GM23338 (cell line): ENCODE results near the gene STK16.

Experiments
- CREB1 ChIP-seq: fragments of 250-450 bp; sonication (Bioruptor Pico); IDR thresholded peaks from 2 replicates; pipeline ENCODE4 v1.5.0; 2020; ENCODE audit warnings: low read depth, mild to moderate bottlenecking, moderate library complexity
- ETS1 ChIP-seq: IDR thresholded peaks from 2 replicates; pipeline ENCODE4 v1.6.1; 2016; ENCODE audit warnings: antibody characterized with exemption
- EZH2 ChIP-seq: fragments of 200-600 bp; sonication (generic); IDR thresholded peaks from one replicate; pipeline ENCODE4 v1.8.0; 2017; ENCODE audit warnings: antibody characterized with exemption, mild to moderate bottlenecking, low read depth; ENCODE audit not compliant: unreplicated experiment
- EZH2phosphoT487 ChIP-seq: fragments of 200-600 bp; sonication (generic); IDR thresholded peaks from one replicate; pipeline ENCODE4 v1.8.1; 2018; ENCODE audit warnings: antibody characterized with exemption; ENCODE audit not compliant: unreplicated experiment
- JUNB ChIP-seq: IDR thresholded peaks from one replicate; pipeline ENCODE4 v1.6.1; 2016; ENCODE audit warnings: antibody characterized with exemption; ENCODE audit not compliant: unreplicated experiment
- NANOG ChIP-seq: IDR thresholded peaks from 2 replicates; pipeline ENCODE4 v1.6.1; 2016; ENCODE audit warnings: antibody characterized with exemption, borderline replicate concordance
- POLR2AphosphoS5 ChIP-seq: IDR thresholded peaks from 2 replicates; pipeline ENCODE4 v1.6.1; 2016; ENCODE audit warnings: antibody characterized with exemption, low read depth
- REST ChIP-seq: IDR thresholded peaks from one replicate; pipeline ENCODE4 v1.6.1; 2018; ENCODE audit warnings: antibody characterized with exemption; ENCODE audit not compliant: unreplicated experiment
- ZNF114 ChIP-seq: fragments of 250-450 bp; sonication (Bioruptor Pico); IDR thresholded peaks from 2 replicates; pipeline ENCODE4 v1.5.0; 2020; ENCODE audit warnings: mild to moderate bottlenecking, moderate library complexity
- TF ChIP-seq, protein P1 (sequence below), 2 experiments: fragments of 200-600 bp in 1 of 2; sonication (generic) in 1 of 2; conservative IDR thresholded peaks; 2 replicates each; pipeline versions ENCODE4 v1.5.1 to v1.6.1; 2016 to 2017; ENCODE audit warnings: antibody characterized with exemption in 2 of 2, low read depth in 2 of 2, mild to moderate bottlenecking in 2 of 2, moderate library complexity in 1 of 2
- TF ChIP-seq, protein P2 (sequence below): fragments of 250-450 bp; sonication (Bioruptor Pico); IDR thresholded peaks from 2 replicates; pipeline ENCODE4 v1.5.0; 2020; ENCODE audit warnings: mild to moderate bottlenecking, moderate library complexity

- TF ChIP-seq, protein P1, sequence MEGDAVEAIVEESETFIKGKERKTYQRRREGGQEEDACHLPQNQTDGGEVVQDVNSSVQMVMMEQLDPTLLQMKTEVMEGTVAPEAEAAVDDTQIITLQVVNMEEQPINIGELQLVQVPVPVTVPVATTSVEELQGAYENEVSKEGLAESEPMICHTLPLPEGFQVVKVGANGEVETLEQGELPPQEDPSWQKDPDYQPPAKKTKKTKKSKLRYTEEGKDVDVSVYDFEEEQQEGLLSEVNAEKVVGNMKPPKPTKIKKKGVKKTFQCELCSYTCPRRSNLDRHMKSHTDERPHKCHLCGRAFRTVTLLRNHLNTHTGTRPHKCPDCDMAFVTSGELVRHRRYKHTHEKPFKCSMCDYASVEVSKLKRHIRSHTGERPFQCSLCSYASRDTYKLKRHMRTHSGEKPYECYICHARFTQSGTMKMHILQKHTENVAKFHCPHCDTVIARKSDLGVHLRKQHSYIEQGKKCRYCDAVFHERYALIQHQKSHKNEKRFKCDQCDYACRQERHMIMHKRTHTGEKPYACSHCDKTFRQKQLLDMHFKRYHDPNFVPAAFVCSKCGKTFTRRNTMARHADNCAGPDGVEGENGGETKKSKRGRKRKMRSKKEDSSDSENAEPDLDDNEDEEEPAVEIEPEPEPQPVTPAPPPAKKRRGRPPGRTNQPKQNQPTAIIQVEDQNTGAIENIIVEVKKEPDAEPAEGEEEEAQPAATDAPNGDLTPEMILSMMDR (conservative IDR thresholded peaks at IDR 0.05; ENCODE audit: low read depth in 2 of 2), result no peak
- peak; percentile 84 for TF ChIP-seq POLR2AphosphoS5
- TF ChIP-seq CREB1, result no peak
- no peak for TF ChIP-seq REST
- TF ChIP-seq EZH2, result no peak
- no peak for TF ChIP-seq EZH2phosphoT487
- TF ChIP-seq NANOG, result no peak
- no peak for TF ChIP-seq ZNF114
- no peak for TF ChIP-seq JUNB
- TF ChIP-seq, protein P2, sequence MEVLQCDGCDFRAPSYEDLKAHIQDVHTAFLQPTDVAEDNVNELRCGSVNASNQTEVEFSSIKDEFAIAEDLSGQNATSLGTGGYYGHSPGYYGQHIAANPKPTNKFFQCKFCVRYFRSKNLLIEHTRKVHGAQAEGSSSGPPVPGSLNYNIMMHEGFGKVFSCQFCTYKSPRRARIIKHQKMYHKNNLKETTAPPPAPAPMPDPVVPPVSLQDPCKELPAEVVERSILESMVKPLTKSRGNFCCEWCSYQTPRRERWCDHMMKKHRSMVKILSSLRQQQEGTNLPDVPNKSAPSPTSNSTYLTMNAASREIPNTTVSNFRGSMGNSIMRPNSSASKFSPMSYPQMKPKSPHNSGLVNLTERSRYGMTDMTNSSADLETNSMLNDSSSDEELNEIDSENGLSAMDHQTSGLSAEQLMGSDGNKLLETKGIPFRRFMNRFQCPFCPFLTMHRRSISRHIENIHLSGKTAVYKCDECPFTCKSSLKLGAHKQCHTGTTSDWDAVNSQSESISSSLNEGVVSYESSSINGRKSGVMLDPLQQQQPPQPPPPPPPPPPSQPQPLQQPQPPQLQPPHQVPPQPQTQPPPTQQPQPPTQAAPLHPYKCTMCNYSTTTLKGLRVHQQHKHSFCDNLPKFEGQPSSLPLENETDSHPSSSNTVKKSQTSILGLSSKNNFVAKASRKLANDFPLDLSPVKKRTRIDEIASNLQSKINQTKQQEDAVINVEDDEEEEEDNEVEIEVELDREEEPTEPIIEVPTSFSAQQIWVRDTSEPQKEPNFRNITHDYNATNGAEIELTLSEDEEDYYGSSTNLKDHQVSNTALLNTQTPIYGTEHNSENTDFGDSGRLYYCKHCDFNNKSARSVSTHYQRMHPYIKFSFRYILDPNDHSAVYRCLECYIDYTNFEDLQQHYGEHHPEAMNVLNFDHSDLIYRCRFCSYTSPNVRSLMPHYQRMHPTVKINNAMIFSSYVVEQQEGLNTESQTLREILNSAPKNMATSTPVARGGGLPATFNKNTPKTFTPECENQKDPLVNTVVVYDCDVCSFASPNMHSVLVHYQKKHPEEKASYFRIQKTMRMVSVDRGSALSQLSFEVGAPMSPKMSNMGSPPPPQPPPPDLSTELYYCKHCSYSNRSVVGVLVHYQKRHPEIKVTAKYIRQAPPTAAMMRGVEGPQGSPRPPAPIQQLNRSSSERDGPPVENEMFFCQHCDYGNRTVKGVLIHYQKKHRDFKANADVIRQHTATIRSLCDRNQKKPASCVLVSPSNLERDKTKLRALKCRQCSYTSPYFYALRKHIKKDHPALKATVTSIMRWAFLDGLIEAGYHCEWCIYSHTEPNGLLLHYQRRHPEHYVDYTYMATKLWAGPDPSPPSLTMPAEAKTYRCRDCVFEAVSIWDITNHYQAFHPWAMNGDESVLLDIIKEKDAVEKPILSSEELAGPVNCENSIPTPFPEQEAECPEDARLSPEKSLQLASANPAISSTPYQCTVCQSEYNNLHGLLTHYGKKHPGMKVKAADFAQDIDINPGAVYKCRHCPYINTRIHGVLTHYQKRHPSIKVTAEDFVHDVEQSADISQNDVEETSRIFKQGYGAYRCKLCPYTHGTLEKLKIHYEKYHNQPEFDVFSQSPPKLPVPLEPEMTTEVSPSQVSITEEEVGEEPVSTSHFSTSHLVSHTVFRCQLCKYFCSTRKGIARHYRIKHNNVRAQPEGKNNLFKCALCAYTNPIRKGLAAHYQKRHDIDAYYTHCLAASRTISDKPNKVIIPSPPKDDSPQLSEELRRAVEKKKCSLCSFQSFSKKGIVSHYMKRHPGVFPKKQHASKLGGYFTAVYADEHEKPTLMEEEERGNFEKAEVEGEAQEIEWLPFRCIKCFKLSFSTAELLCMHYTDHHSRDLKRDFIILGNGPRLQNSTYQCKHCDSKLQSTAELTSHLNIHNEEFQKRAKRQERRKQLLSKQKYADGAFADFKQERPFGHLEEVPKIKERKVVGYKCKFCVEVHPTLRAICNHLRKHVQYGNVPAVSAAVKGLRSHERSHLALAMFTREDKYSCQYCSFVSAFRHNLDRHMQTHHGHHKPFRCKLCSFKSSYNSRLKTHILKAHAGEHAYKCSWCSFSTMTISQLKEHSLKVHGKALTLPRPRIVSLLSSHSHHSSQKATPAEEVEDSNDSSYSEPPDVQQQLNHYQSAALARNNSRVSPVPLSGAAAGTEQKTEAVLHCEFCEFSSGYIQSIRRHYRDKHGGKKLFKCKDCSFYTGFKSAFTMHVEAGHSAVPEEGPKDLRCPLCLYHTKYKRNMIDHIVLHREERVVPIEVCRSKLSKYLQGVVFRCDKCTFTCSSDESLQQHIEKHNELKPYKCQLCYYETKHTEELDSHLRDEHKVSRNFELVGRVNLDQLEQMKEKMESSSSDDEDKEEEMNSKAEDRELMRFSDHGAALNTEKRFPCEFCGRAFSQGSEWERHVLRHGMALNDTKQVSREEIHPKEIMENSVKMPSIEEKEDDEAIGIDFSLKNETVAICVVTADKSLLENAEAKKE (CRISPR knock-in tag), result no peak
- TF ChIP-seq ETS1, result peak; percentile 24; the same call in 1 of the 2 replicates
Observed at GRCh38 chr2:219218732-219219701, 26.3 kb upstream of the STK16 start, which contains the start of gene ABCB6.
